MM.1S (cell line): ENCODE measurements around the gene SYPL2.

Experiments used
- DNase-seq: peaks from one replicate; pipeline ENCODE4 v3.0.0-alpha.2; 2015
- H2AFZ ChIP-seq: fragments of 300-600 bp; sonication (generic); 2 replicates; pipeline ENCODE4 v1.6.0; 2016; ENCODE audit warnings: antibody characterized with exemption, low read length
- H3F3A ChIP-seq: fragments of 300-600 bp; sonication (generic); 2 replicates; pipeline ENCODE4 v1.6.1; 2016; ENCODE audit warnings: mild to moderate bottlenecking, antibody characterized with exemption, low read length, moderate library complexity, mixed read lengths; ENCODE audit not compliant: insufficient read depth
- H3K27ac ChIP-seq: fragments of 300-600 bp; sonication (generic); 2 replicates; pipeline ENCODE4 v1.5.1; 2016; ENCODE audit warnings: mild to moderate bottlenecking, low read length
- H3K27me3 ChIP-seq: fragments of 300-600 bp; sonication (generic); replicated peaks from 2 replicates; pipeline ENCODE4 v1.6.0; 2016; ENCODE audit warnings: low read length; ENCODE audit not compliant: insufficient read depth
- H3K36me3 ChIP-seq: fragments of 300-600 bp; sonication (generic); replicated peaks from 2 replicates; pipeline ENCODE4 v1.6.1; 2016; ENCODE audit warnings: mild to moderate bottlenecking, low read length, mixed read lengths; ENCODE audit not compliant: insufficient read depth
- H3K4me1 ChIP-seq: fragments of 300-600 bp; sonication (generic); 2 replicates; pipeline ENCODE4 v1.6.1; 2016; ENCODE audit warnings: low read length, mixed read lengths
- H3K4me2 ChIP-seq: fragments of 300-600 bp; sonication (generic); 2 replicates; pipeline ENCODE4 v1.6.0; 2016; ENCODE audit warnings: low read depth, low read length
- H3K4me3 ChIP-seq: fragments of 300-600 bp; sonication (generic); 2 replicates; pipeline ENCODE4 v1.5.1; 2016; ENCODE audit warnings: low read length, mixed read lengths
- H3K79me2 ChIP-seq: fragments of 300-600 bp; sonication (generic); 2 replicates; pipeline ENCODE4 v1.6.1; 2016; ENCODE audit warnings: mixed run types, low read length, mixed read lengths
- H3K9ac ChIP-seq: fragments of 300-600 bp; sonication (generic); 2 replicates; pipeline ENCODE4 v1.6.1; 2016; ENCODE audit warnings: low read length, mixed read lengths
- H3K9me2 ChIP-seq: fragments of 300-600 bp; sonication (generic); replicated peaks from 2 replicates; pipeline ENCODE4 v1.6.1; 2016; ENCODE audit warnings: mild to moderate bottlenecking, low read length, mixed read lengths; ENCODE audit not compliant: insufficient read depth
- H3K9me3 ChIP-seq: fragments of 300-600 bp; sonication (generic); replicated peaks from 2 replicates; pipeline ENCODE4 v1.6.1; 2016; ENCODE audit warnings: mild to moderate bottlenecking, low read length, mixed read lengths; ENCODE audit not compliant: insufficient read depth
- H4K20me1 ChIP-seq: fragments of 300-600 bp; sonication (generic); 2 replicates; pipeline ENCODE4 v1.6.1; 2016; ENCODE audit warnings: mild to moderate bottlenecking, low read length, moderate library complexity, mixed read lengths; ENCODE audit not compliant: insufficient read depth
- CTCF ChIP-seq: fragments of 300-600 bp; sonication (generic); IDR thresholded peaks from 2 replicates; pipeline ENCODE4 v1.5.1; 2016; ENCODE audit warnings: antibody characterized with exemption, low read length, mixed read lengths
- EZH2 ChIP-seq: fragments of 300-600 bp; sonication (generic); optimal IDR thresholded peaks from 2 replicates; pipeline ENCODE3; 2017; ENCODE audit warnings: low read depth, mild to moderate bottlenecking, antibody characterized with exemption, low read length, mixed read lengths
- EZH2phosphoT487 ChIP-seq: fragments of 300-600 bp; sonication (generic); IDR thresholded peaks from 2 replicates; pipeline ENCODE4 v1.6.1; 2018; ENCODE audit warnings: antibody characterized with exemption, low read length

The SYPL2 gene

DNA sequence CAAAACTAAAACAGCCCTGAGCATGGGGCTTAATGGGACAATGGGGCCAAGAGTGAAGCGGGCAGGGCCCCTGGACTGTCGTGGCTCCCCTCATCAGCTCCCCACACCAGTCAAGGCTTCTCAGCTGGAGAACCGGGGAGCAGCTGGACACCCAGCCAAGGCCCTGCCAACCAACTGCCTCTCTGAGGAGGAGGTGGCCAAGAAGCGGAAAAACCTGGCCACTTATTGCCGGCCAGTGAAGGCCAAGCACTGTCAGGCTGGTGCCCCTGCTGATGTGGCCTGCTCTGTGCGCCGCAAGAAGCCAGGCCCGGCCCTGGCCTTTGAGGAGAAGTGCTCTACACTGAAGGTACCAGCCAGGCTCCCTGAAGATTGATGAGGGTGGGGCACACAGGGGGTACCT is 25.0 kb downstream of the SYPL2 start:
- Histone ChIP-seq H3K4me3 (no peak overlapping the region), H3K9ac (no peak overlapping the region), H3F3A (no peaks in the 10 kb centered on the region), H4K20me1 (no peaks in the 10 kb centered on the region), H3K9me3 (no peaks in the 10 kb centered on the region), H3K4me2 (no peak overlapping the region), H3K4me1 (0 out of 2 replicates have a peak, but pooled peaks cover 2% of the 10 kb centered on the region), H3K27ac (no peak overlapping the region), H3K9me2 (no peaks in the 10 kb centered on the region), H3K36me3 (no peaks in the 10 kb centered on the region), H2AFZ (no peak overlapping the region), H3K27me3 (no peaks in the 10 kb centered on the region), H3K79me2 (peaks cover 3% of the 10 kb centered on the region; the same call in 1 of the 2 replicates)
- no peak for DNase-seq
- TF ChIP-seq EZH2phosphoT487 (no peak), CTCF (no peak), EZH2 (no peak)

DNA sequence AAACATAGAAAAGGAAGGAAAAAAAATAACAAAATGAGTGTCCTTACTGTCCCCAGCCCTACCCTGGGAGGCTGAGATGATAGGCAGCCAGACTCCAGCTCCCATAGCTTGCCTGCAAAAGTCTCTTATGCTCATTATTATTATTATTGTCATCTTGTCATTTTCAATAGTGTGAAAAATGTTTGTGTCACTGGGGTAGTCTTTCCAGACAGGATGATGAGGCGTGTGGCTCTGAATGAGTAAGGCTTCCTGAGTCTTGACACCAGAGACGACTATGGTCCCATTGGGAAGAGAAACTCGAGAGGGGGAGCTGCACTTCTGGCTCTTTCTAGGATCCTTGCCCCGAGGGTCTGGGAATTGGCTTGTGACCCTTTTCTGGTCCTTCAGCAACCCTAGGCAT is 26.4 kb downstream of the SYPL2 start:
- TF ChIP-seq EZH2: no peak
- no peak for TF ChIP-seq CTCF
- no peak for TF ChIP-seq EZH2phosphoT487

GRCh38 chr1:109493227-109493626 is 26.9 kb downstream of the SYPL2 start:
- Histone ChIP-seq H3K4me1 (0 out of 2 replicates have a peak, but pooled peaks cover 2% of the 10 kb centered on the region), H3K9me3 (no peaks in the 10 kb centered on the region), H3K27me3 (no peaks in the 10 kb centered on the region), H3K27ac (no peak overlapping the region), H3K9me2 (no peaks in the 10 kb centered on the region), H3K9ac (no peak overlapping the region; the same call in 1 of the 2 replicates), H4K20me1 (no peaks in the 10 kb centered on the region), H2AFZ (peak overlapping the region; percentile 56), H3F3A (no peaks in the 10 kb centered on the region), H3K4me3 (no peak overlapping the region), H3K79me2 (peaks cover 3% of the 10 kb centered on the region; the same call in 1 of the 2 replicates), H3K4me2 (no peak overlapping the region; the same call in 1 of the 2 replicates), H3K36me3 (no peaks in the 10 kb centered on the region)
- TF ChIP-seq EZH2 (no peak), EZH2phosphoT487 (no peak), CTCF (no peak)
- no peak for DNase-seq

More for the DNA sequence above, 26.4 kb downstream of the SYPL2 start:
- Histone ChIP-seq H3K79me2 (peaks cover 3% of the 10 kb centered on the region; the same call in 1 of the 2 replicates), H3K27ac (no peak overlapping the region), H3K4me3 (no peak overlapping the region), H3K9ac (no peak overlapping the region), H3K36me3 (no peaks in the 10 kb centered on the region), H3K4me2 (no peak overlapping the region), H3F3A (no peaks in the 10 kb centered on the region), H2AFZ (no peak overlapping the region), H3K9me3 (no peaks in the 10 kb centered on the region), H3K4me1 (0 out of 2 replicates have a peak, but pooled peaks cover 2% of the 10 kb centered on the region), H3K9me2 (no peaks in the 10 kb centered on the region), H4K20me1 (no peaks in the 10 kb centered on the region), H3K27me3 (no peaks in the 10 kb centered on the region)
- DNase-seq: no peak
